ENCODE data around the gene IL6R.

Gene IL6R

GRCh38 chr1:154427173-154428139 lies 22.3 kb downstream of the IL6R start:
- no peak for DNase-seq (ENCODE audit: low spot score)

- DNase-seq (ENCODE audit: low spot score): no peak
Observed at GRCh38 chr1:154429118-154429517, 24.0 kb downstream of the IL6R start.

DNA sequence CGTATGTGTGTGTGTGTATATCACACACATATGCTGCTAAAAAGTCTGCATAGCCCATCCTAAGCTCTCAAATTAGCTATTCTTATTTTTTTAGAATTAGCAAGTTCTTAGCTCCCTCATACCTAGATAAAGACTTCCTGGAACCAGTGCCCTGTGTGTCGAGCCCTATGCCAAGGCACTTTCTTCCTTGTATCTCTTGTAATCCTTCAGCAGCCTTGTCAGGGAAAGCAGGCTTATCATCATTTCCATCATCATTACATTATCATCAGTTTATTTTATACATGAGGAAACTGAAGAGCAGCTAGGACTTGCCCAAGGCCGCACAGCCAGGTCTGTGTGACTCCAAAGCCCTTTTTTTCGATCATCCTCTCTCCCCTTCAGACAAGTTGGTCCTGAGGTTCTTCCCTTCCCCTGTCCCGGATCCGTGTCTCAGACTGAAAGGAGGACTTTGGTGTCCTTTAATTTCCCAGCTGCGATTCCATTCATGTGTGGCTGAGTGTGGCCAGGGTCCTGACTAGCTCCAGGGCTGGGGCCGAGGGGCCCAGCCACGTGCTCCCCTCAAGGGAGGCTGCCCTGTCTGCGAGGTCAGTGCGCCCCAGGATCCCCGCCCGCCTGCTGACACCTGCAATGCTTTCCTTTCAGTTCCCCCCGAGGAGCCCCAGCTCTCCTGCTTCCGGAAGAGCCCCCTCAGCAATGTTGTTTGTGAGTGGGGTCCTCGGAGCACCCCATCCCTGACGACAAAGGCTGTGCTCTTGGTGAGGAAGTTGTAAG lies 24.9 kb downstream of the IL6R start:
- no peak for DNase-seq (ENCODE audit: low spot score)

DNA sequence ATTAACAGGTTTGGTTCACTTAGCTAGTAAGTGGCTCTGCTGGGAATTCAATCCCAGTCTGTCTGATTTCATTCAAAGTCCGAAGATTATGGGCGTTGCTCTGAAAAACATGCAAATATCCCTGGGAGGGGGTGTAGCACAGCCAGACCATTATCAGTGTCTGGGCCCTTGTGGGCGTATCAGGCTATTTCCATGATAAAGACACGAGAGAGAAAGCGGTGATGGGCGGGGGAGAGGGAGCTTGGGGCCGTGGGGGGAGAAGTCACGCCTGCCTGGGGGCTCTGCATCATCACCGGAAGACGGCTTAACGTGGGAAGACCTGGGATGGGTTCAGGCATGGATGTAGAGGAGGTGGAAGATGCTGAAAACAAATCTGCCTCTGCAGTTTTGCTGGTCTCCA lies 25.8 kb downstream of the IL6R start:
- DNase-seq (ENCODE audit: low spot score): no peak

DNA sequence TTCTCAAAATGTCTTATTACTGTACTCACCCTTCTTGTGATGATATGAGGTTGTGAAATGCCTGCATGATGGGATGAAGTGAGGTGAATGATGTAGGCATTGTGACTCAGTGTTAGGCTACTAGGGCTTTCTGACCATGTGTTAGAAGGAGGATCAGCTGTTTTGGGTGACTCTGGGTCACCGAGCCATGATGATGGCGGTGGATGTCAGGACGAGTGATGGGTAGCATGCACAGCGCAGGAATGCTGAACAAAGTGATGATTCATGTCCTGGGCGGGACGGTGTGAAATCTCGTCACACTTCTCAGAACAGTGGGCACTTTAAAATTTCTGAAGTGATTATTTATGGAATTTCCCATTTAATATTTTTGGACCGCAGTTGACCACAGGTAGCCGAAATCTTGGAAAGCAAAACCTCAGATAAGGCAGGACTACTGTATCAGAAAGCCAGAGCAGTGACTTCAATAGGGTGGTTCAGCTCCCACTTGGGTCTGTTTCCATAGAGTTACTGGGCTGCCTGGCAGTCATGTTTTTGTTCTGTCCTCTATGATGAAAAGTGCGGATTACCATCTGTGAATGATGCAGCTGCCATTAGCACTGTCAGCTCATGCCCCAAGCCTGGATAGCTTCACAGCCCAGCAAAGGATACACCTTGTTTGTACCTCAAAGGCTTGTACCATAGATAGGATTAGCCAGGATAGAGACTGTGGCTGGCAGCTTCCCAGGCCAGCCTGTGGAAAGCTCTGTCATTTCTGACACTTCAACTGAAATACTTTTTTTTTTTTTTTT lies 26.6 kb downstream of the IL6R start:
- DNase-seq (ENCODE audit: low spot score): no peak

GRCh38 chr1:154433161-154433764 lies 28.1 kb downstream of the IL6R start:
- DNase-seq (ENCODE audit: low spot score): no peak

GRCh38 chr1:154434346-154435085 lies 29.4 kb downstream of the IL6R start:
- no peak for DNase-seq (ENCODE audit: low spot score)

DNA sequence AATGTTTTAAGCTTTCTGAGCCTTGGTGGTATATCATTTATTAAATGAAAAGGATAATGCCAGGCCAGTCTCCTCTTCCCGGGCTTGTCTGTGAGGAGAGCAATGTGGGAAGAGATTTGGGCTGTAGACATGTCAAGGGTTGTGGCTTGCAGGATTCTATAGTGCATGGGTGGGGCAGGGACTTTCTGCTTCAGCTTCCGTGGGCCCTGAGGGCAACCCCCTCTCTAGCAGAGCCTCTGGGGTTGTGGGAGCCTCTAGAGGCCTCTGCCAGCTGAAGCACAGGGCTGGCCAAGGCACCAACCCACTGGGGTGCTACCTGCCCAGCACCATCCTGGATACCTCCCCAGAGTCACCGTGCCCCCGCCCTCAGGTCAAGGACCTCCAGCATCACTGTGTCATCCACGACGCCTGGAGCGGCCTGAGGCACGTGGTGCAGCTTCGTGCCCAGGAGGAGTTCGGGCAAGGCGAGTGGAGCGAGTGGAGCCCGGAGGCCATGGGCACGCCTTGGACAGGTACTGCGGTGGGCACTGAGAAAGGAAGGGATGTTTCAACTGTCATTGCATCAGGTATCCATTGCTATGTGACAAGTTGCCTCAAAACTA lies 30.6 kb downstream of the IL6R start:
- DNase-seq (ENCODE audit: low spot score): no peak

DNA sequence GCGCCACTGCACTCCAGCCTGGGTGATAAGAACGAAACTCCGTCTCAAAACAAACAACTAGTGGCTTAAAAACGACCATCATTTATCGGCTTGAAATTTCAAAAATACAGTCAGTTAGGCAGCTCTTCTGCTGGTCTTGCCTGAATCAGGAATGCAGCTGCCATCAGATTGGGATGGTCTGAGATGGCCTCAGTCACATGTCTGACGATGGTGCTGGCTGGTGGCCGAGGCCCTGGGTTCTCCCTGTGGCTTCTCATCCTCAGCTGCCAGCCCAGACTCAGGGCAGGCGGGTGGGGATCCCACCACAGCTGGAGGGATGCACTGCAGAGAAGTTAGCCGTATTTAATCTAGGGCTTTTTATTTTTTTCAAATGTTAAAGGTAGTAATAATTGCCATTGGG lies 31.3 kb downstream of the IL6R start:
- no peak for DNase-seq (ENCODE audit: low spot score)

- DNase-seq (ENCODE audit: low spot score): no peak
Observed at GRCh38 chr1:154440036-154440804, 35.1 kb downstream of the IL6R start.

DNA sequence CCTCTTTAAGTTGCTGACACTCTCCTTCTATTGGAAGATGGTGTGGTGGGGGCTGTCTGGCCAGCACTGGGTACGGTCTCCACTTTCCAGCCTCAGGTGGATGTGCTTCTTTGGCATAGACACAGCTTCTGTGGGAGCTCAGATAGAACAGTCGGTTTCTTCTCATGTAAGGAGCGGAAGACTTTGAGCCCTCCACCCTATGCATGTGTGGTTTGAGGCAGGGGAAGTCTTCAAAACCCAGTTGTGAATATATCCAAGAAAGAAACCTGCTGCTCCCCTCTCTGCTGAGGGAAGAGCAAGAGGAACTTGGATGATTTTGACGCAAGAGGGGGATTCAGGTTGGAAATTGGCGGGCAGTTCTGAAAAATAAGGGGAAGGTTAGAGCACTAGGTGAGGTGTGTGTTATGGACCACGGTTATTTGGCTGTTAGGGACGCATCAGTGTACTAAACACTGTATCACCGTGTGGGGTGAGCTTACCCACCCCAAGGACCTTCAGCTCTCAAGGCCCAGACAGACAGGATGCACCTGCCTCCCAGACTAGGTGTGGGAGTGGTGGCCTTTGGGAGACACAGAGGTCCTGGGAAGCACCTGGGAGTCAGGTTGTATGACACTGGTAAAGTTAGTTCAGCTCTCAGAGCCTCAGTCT lies 36.2 kb downstream of the IL6R start:
- no peak for DNase-seq (ENCODE audit: low spot score)

DNA sequence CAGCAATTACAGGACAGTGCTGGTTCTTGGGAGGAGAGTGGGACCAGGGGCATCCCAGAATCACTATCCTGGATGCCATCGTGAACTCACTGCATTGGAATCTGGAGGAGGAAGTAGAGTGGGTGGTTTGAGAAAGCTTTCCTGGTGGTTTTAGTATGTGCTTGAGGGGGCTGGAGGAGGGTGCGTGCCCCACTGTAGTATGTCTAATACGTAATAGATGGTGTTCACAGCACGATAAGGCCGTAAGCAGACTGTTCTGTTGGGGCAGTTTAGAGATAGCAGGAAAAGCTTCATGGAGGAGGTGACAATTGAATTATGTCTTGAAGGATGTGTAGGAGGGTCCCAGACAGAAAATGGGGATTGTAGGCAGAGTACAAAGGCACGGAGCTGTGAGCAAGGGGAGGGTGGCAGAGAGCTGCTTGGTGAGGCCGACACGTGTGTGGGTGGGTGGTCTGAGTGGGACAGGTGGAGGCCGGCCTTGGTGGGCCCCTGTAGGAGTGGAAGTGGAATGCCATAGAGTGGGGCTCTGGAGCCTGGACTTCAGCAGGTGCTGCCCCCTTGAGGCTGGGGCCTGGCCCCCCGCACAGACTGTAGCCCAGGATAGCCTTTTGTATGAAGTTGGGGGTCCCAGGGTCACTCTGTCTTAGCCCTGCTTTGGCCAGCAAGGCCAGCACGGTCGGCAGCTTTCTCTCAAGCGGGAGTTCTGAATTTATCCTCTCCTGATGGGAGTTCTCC lies 37.0 kb downstream of the IL6R start:
- no peak for DNase-seq (ENCODE audit: low spot score)

GRCh38 chr1:154443274-154444013 lies 38.3 kb downstream of the IL6R start:
- DNase-seq (ENCODE audit: low spot score): no peak

DNA sequence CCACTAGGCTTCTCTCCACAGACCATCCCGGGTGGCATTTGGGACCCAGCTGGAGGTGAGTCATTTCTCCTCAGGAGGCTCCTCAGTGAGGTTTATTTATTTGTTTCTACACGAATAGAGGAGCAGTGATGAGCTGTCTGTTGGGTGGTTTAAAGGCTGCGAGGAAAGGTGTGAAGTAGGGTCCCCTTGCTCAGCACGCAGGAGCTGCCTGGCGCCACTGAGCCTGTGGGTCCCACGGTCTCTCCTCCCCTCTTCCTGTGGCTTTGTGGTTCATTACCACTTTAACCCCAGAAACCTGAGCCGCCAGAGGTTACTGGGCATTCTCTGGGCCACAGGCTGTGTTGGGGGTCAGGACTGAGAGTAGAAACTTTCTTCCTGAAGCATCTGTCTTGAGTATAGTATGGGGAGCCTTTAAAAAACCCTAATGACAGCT lies 39.9 kb downstream of the IL6R start:
- no peak for DNase-seq (ENCODE audit: low spot score)

- DNase-seq (ENCODE audit: low spot score): no peak
Observed at GRCh38 chr1:154446292-154446691, 41.1 kb downstream of the IL6R start.

DNA sequence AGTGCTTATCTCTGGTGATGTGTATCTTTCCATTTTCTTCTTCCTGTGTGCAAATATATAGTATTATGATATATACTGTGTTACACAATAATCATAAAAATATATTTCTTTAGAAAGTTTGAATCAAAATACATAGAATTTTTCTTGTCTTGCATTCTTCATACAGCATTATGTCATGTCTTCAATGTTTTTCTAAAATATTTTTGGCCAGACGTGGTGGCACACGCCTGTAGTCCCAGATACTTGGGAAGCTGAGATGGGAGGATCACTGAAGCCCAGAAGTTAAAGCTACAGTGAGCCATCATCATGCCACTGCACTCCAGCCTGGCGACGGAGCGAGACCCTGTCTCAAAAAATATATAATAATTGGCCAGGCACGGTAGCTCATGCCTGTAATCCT lies 41.6 kb downstream of the IL6R start:
- DNase-seq (ENCODE audit: low spot score): no peak

DNA sequence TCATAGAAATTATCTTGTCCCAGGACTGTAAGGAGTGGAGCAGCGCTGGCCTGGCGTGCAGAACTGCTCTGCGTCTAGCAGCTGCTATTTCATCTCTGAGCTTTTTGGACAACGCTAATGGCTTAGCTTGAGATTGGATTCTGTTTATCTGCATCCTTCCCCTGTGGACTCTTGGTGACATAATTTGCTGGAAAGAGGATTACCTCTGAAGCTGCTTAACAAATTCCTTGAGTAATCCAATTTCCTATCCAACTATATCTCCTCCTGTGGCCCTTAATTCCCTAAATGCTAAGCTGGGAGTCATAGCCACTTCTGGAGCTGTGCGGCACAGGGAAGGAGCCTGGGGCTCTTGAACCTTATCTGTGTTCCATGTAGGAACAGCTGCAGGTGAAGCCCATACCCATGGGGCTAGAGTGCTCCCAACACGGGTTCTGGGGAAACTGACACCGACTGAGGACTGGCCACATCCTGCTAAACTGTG lies 43.2 kb downstream of the IL6R start:
- DNase-seq (ENCODE audit: low spot score): no peak

DNA sequence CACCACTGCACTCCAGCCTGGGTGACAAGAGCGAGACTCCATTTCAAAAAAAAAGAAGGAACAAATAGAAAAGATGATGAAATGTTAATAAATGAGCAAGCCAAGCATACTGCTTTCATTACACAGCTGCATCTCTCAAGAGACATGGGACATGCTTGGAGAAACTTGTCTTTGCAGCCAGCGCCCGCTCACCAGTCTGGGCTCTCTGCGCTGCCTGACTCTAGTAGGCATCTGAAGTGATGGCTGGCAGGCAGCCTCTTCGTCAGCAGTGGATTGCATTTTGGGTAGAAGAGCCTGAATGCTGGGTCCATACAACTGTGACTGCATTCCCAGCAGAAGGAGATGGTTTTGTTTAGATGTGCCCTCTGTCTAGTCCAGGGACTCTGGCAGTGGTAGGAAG lies 48.0 kb downstream of the IL6R start:
- no peak for DNase-seq (ENCODE audit: low spot score)
